Femur (tissue), 1 donor: ENCODE data around the gene HSPA12A.
A peak's percentile ranks its signal among the peaks of the same experiment; 100 is the strongest.

Experiments
- DNase-seq: peaks from one replicate; pipeline ENCODE4 v3.0.0-alpha.2; 2017

The HSPA12A gene

DNA sequence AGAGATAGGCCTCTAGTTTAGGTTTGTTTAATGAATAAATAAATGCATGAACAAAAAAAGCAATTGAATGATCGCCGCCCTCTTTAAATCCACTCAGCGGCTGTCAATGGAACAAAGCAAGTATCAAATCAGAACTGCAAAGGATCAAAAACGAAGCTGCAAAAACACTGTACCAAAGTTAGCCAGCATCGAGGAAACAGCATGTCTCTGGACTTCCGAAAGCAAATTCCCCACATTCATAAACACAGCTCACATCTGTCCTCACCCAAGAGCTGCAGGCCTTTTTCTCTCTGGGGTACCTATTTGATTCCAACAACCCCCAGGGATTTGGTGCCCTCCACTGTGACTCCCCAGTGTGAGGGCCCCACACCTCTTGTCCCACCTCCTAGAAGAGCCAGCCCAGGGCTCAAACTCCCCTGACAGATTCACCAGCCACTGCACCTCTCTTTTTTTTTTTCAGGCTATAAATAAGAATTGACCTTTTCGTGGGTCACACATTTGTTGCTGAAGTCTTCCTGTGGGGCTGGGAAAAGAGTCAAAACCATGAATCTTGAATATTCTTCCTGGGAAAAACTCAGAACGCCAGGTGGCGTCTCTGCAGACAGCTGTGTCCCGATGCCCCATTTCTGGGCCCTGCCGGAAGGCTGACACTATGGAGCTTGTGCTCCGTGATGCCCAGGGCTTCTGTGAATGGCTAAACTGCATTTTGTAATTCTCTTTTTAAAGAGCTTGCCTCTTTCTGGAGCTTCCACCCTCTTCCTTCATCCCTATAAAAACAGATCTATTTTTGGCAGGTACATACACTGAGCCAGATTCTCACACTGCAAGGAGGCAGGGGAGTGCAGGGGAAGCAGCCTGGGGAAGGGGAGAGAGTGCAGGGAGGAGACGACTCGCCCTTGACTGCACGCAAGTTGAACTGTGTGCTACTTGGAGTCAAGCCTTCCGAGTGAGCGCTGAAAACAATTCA lies 51.7 kb downstream of the HSPA12A start:
- DNase-seq: peak; percentile 62

DNA sequence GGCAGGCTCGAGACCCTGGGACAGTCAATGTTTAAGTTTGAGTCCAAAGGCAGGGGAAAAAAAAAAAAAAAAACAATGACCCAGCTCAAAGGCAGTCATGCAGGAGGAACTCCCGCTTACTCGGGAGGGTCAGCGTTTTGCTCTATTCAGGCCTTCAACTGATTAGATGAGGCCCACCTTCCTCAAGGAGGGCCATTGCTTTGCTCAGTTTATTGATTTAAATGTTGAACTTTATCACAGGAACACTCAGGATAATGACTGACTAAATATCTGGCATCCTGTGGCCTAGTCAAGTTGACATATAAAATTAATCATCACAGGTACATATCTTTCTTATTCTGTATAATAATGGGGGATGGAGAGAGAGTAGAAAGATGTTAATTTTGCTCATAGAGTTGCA lies 52.6 kb downstream of the HSPA12A start:
- no peak for DNase-seq

GRCh38 chr10:116688741-116689495 lies 53.4 kb downstream of the HSPA12A start:
- no peak for DNase-seq

GRCh38 chr10:116688241-116688711 lies 54.1 kb downstream of the HSPA12A start:
- DNase-seq: peak; percentile 55

DNA sequence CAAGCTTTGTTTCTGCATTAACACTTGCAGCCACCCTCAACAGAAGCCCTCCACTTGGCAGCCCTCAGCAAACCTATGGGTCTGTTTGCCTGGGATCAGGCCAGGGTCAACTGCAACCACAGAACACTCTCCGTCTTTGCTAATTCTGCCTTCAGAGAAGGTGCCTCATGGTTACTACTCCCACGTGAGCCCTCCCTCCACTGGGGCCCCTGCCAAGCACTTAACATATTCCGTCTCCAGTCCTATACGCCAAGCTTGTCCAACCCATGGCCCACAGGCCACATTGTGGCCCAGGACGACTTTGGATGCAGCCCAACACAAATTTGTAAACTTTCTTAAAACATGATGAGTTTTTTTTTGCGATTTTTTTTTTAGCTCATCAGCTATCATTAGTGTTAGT lies 54.7 kb downstream of the HSPA12A start:
- DNase-seq: no peak

DNA sequence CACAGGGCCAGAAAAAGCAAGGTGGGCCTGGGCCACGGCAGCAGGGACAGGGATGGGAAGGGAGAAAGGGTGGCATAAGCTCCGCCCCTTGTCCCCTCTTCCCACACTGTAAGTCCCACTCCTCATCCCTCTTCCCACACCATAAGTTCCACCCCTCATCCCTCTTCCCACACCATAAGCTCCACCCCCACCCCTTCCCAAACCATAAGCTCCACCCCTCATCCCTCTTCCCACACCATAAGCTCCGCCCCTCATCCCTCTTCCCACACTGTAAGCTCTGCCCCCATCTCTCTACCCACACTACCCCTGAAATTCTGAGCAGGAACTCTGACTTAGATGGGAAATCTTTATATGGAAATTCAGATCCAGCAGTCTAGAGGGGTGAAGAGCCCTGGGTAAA lies 55.7 kb downstream of the HSPA12A start:
- DNase-seq: no peak

DNA sequence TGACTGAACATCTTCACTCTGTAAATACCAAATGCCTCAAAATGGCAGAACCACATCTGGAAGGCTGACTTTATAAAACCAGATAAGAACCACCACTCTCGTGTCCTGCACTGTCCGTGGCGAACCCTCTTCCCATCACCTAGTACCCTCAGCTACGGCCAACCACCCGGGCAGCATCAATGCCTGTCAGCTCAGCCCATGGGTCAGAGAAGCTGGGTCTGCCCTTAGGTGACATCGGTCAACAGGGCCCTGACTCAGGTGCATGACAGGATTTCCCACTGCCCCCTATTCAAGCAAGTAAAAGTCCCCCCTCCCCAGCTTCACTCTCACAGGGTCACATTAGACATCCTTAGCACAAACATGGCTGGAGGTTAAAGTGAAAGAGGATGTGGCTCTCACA lies 56.6 kb downstream of the HSPA12A start:
- no peak for DNase-seq

DNA sequence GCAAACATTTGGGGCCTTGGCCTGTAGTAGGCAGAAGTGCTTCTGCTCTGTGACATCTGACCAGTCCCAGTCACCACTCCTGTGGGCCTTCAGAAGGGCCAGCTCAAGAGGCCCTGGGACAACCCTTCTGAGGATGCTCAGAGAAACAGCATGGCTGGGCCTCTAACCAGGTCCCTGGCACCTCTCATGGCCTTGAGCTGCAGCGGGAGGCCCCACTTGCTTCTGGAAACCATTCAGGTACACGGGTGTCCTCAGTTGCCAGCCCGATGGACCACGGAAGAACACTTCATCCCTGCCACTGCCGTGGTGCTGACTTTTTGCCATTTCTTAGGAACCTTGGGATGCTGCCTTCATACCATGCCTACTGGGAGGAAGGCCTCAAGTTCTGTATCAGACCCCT lies 57.6 kb downstream of the HSPA12A start:
- no peak for DNase-seq

DNA sequence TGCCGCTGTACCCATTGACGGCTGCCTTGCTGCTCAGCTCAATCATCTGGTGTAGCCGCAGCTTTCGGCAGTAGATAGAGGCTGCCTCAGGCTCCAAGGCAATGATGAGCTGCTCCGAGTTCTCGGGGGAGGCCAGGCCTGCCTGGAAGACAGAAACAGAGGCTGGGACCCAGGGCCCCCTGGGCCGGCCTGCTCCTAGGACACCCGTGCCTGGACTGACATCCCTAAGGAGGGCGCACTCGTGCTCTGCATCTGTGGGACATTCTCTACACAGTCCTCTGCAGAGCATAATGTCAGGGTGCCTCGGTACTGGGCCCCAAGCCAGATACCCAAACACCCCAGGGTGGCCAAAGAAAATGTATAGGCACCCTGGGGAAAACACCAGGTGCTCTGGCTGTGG lies 58.5 kb downstream of the HSPA12A start:
- no peak for DNase-seq

- no peak for DNase-seq
Observed at GRCh38 chr10:116683166-116683565, 59.2 kb downstream of the HSPA12A start.

- no peak for DNase-seq
Observed at GRCh38 chr10:116679351-116679750, 63.0 kb downstream of the HSPA12A start.

DNA sequence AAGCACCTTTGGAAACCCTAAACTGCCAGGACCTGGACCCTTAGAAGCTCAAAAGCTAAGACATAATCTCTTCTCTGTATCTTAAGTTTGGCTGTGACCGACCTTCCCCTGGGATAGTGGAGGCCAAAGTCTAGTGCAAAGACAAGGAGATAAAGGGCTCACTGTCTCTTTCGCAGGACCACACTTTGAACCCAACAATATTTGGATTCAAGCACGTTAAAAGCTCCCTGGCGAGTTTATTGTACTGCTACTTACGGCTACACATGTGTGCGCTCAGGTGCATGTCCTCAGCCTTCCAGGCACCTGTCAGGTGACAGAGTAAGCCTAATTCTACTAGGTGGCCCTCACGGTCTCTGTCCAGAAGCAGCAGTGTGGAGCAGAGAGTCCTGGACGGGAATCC lies 65.7 kb downstream of the HSPA12A start:
- no peak for DNase-seq

DNA sequence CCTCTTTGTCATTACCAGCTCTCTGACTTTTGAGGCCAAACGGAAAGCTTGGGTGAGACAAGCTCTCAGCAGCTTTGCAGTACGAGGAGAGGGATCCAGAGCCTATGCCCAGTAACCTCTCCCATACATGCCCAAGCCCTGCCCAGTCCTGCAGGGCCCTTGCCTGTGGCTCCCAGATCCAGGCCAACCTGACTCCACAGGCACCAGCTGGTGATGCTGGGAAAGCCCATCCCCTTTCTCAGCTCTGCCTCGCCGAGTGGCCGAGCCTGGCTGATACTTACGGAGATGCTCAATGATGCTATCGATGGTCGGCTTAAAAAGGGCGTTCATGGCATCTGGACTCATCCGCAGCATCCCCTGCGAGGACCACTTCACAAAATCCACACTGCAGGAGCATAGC lies 66.2 kb downstream of the HSPA12A start:
- no peak for DNase-seq

DNA sequence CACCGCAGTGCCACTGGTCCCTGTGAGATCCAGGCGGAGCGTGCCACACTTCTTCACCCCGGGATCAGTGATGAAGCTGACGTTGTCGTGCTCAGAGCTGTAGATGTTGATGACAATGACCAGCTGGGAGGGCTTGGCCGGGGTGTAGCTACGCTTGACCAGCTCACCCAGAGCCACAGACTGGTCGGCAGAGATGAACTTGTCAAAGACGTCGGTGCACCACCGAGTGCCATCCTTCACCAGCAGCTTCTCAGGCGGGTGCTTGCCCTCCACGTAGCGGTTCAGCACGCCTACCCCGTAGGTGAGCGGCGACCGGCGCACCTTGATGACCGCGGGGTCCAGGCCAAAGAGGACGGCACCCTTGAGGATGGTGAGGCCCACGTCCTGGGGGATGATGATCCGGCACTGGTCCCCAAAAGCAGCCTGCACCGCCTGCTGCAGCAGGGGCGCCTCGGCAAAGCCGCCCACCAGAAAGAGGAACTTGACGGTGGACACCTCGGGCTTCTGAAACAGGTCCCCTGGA lies 67.4 kb downstream of the HSPA12A start:
- no peak for DNase-seq

- no peak for DNase-seq
Observed at GRCh38 chr10:116673866-116674265, 68.5 kb downstream of the HSPA12A start.

- DNase-seq: no peak
Observed at GRCh38 chr10:116672891-116673290, 69.5 kb downstream of the HSPA12A start.

- DNase-seq: no peak
Observed at GRCh38 chr10:116671274-116671926, 71.0 kb downstream of the HSPA12A start.

DNA sequence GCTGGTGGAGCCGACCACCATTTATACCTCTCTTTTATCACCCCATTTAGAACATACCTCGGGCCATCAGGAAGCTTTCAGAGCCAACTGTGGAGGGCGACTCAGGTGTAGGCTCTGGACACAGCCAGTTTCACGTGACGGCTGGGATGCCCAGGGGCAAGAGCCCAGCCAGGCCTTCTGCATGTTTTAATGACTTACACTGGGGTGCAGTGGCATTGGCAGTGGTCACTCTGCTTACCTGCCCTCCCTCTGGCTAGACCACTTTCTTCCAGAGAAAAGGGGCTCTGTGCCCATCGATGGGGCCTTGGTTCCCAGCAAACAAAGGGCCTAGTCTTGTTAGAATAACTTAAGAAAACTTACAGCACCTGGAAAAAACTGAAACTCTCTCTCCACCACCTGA lies 71.7 kb downstream of the HSPA12A start:
- no peak for DNase-seq

DNA sequence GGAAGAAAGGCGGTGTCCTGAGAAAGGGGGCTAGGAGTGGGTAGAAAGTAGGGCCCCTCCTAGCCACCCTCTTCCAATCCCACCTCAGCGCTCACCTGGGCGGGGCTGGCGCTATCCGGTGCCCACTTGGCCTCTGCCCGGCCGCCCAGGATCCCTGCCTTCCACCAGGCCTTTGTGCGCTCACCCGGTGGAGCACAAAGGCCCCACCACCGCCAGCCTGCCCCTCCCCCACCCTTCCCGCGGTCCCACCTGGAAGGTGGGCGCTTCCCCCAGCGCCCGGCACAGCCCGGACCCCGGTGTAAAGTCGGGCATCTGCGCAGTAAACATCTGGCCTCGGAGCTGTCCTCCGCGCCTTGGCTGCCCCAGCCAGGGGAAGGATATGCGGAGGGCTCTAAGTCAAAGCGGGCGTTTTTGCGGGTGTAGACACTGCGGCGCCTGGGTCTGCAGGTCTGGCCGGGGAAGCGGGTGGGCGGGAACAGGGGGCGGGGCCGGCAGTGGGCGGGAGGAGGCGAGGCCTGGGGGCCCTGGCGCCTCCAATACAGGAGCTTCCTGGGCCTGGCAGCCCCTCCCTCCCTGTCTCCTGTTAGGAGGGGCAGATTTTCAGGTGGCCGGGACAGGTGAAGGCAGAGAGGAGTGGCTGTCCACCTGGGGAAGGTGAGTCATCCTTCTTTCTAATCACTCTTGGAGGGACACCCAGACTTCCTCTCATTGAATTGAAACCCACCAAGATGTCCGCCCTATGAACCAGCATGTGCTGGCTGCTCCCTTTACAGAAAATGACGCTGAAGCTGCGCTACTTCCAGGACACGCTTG lies 72.3 kb downstream of the HSPA12A start:
- peak; percentile 55 for DNase-seq

GRCh38 chr10:116669080-116669479 lies 73.3 kb downstream of the HSPA12A start:
- no peak for DNase-seq

- DNase-seq: no peak
Observed at GRCh38 chr10:116668446-116668845, 73.9 kb downstream of the HSPA12A start.

GRCh38 chr10:116668018-116668417 lies 74.3 kb downstream of the HSPA12A start:
- no peak for DNase-seq
